Measurements from ENCODE around the gene SLX4IP. TPM values are rescaled to one million over a fixed set of nuclear protein-coding genes. Genes with fewer than 3 reads are reported as not detected.

Gene SLX4IP
- total and polyA plus RNA-seq, 2 of the 13 experiments (the other 11 are each of a cell fraction or from before 2014, with no cell fraction given), result 3.6 to 7.3 TPM

DNA sequence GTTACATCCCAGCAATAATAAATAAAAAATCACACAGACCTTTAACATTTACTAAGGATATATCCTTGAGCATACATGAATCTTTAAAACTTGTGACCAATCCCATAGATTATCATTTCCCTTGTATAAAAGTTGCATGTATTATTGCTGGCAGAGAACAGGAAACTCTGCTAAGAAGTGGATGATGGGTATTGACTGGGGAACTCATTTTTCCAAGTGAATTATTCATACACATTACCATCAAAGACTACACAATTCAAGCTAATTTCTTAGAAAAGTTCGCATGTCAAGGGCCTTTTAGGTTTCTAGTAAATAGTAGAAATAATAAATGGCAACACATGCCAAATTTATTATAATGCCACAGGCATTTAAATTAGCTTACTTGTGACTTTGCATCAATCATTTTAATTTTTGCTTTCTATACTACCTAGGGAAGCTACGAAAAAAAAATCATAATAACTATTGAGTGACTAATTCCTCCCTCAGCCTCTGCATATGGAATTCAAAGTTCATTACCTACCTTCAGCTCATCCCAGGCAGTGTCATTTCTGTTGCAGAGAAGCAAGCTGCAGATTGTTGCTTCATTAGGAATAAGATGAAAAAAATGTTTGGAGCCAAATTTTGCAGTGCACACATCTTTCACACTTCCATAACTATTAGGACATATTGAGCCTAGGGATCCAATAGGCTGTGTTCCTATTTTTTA is 26.8 kb upstream of the SLX4IP start:
- no peak for DNase-seq (ENCODE audit: low spot score)
- no peak for ATAC-seq
- intact Hi-C loops (cut with micrococcal nuclease; ENCODE audit: unreplicated experiment) (loop anchor here (5.0 kb wide), 2 partner anchors 41 to 146 kb away; no protein-coding TSS in a partner anchor), in situ Hi-C loops (cut with HindIII; ENCODE audit: extremely low pct_ligation_motif_present, low pct_unique_long_range_greater_than_20kb) (no loop called here)
- H3K79me2 ChIP-seq (ENCODE audit: insufficient read depth, low read length), result no peaks in the 10 kb centered on the region
- no peak overlapping the region for H3K4me2 ChIP-seq (ENCODE audit: low read depth, low read length)
- H3K9ac ChIP-seq (ENCODE audit: insufficient read depth, low read depth, low read length), result no peak overlapping the region
- TF ChIP-seq, protein P1, sequence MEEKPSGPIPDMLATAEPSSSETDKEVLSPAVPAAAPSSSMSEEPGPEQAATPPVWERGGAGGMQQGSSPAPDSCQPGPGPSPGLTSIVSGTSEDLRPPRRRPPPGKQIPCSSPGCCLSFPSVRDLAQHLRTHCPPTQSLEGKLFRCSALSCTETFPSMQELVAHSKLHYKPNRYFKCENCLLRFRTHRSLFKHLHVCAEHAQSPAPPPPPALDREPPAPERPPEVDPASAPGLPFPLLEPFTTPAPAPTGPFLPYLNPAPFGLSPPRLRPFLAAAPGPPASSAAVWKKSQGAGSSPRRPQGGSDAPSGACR (CRISPR knock-in tag; IDR thresholded peaks at IDR 0.05), result no peak
- TF ChIP-seq SIX1 (CRISPR knock-in tag; IDR thresholded peaks at IDR 0.05; ENCODE audit: borderline replicate concordance), result no peak
- TF ChIP-seq, protein P2, sequence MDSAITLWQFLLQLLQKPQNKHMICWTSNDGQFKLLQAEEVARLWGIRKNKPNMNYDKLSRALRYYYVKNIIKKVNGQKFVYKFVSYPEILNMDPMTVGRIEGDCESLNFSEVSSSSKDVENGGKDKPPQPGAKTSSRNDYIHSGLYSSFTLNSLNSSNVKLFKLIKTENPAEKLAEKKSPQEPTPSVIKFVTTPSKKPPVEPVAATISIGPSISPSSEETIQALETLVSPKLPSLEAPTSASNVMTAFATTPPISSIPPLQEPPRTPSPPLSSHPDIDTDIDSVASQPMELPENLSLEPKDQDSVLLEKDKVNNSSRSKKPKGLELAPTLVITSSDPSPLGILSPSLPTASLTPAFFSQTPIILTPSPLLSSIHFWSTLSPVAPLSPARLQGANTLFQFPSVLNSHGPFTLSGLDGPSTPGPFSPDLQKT (CRISPR knock-in tag; IDR thresholded peaks at IDR 0.05; ENCODE audit: borderline replicate concordance), result no peak
- TF ChIP-seq, protein P3, sequence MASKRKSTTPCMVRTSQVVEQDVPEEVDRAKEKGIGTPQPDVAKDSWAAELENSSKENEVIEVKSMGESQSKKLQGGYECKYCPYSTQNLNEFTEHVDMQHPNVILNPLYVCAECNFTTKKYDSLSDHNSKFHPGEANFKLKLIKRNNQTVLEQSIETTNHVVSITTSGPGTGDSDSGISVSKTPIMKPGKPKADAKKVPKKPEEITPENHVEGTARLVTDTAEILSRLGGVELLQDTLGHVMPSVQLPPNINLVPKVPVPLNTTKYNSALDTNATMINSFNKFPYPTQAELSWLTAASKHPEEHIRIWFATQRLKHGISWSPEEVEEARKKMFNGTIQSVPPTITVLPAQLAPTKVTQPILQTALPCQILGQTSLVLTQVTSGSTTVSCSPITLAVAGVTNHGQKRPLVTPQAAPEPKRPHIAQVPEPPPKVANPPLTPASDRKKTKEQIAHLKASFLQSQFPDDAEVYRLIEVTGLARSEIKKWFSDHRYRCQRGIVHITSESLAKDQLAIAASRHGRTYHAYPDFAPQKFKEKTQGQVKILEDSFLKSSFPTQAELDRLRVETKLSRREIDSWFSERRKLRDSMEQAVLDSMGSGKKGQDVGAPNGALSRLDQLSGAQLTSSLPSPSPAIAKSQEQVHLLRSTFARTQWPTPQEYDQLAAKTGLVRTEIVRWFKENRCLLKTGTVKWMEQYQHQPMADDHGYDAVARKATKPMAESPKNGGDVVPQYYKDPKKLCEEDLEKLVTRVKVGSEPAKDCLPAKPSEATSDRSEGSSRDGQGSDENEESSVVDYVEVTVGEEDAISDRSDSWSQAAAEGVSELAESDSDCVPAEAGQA (IDR thresholded peaks at IDR 0.05; ENCODE audit: low read depth), result no peak
- TF ChIP-seq, protein P3 (CRISPR knock-in tag; IDR thresholded peaks at IDR 0.05; ENCODE audit: borderline replicate concordance), result no peak
- H3K4me1 ChIP-seq (ENCODE audit: insufficient read depth, low read length), result 0 out of 2 replicates have a peak, but pooled peaks cover 7% of the 10 kb centered on the region
- no peaks in the 10 kb centered on the region for H4K20me1 ChIP-seq (ENCODE audit: insufficient read depth, low read length)
- no peak overlapping the region for H3K27ac ChIP-seq (ENCODE audit: extremely low read length, insufficient read depth, low read length)
- peaks cover 12 to 25% of the 10 kb centered on the region in 2 experiments for H3K36me3 ChIP-seq (replicated peaks in 1 of 2; ENCODE audit: control insufficient read depth in 1 of 2, insufficient read depth in 2 of 2, low read length in 2 of 2)
- no peaks in the 10 kb centered on the region for H3K27me3 ChIP-seq (ENCODE audit: control insufficient read depth in 1 of 2, insufficient read depth in 2 of 2, low read length in 2 of 2)
- H3K9me3 ChIP-seq (ENCODE audit: low read length), result no peaks in the 10 kb centered on the region
- no peak overlapping the region for H2AFZ ChIP-seq (ENCODE audit: low read length)
- no peak overlapping the region for H3K4me3 ChIP-seq (replicated peaks in 1 of 3; ENCODE audit: insufficient read depth in 1 of 3, low read depth in 2 of 3, low read length in 3 of 3)
- no peak for FAIRE-seq
- CTCF ChIA-PET (ENCODE audit: low intra/inter-chr PET ratio, low total read pairs), result no interaction called here
- BruUV-seq (replicated peaks), result no TSS peak
- WGBS (ENCODE audit: low lambda C conversion rate), result 97% methylated on average over 2 of the region's 2 CpGs
- POLR2A ChIA-PET, result no interaction called here
